ENCODE results near the gene CCND3. TPM values are rescaled to one million over a fixed set of nuclear protein-coding genes. Genes with fewer than 3 reads are reported as not detected.

Gene CCND3
- polyA plus RNA-seq, 1 experiment, result 25.8 TPM

DNA sequence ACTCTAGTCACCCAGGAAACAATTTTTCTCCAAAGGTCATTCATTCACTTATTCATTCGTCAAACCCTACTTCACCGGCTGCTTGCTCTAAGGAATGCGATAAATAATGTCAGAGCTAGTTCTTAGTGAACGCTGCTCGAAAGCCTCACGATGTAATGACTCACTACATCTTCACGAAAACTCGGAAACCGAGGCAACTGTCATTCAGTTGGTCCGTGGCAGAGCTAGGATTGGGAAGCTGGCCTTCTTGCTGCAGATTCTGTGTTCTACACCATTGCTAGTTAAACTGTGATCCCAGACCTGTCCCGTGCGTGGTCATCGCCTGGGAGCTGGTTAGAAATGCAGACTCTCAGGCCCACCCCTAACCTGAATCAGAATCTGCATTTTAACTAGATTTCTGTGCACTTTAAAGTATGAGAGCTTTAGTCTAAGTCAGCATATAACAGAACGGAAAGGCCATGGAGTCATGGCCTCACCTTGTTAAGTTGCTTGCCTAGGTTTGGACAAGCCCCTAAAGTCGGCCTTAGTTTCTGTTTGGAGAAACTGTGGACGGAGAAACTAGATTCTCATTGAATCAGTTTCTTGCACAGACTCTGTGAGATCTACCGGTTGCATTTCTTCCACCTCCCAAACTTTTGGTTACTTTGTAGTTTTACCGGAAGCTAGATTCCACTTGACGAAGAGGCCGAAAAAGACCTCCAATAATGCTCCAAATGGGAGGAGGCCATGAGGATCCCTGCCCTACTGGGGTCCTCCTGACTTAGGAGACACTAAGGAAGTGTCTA is 651 bp upstream of the CCND3 start:
- H3K9me3 ChIP-seq (ENCODE audit: control insufficient read depth, insufficient read depth, low read length), result peaks cover 3% of the 10 kb centered on the region; the same call in 1 of the 2 replicates
- H3K27me3 ChIP-seq (ENCODE audit: control insufficient read depth, insufficient read depth, low read length), result no peaks in the 10 kb centered on the region
- POLR2A ChIA-PET, result interaction anchor here (0.5 to 1.1 kb wide), 4 partner anchors 16 to 155 kb away, joined by 3 to 6 read pairs (median 4); partner anchors contain the start of gene TOMM6
- no peak for TF ChIP-seq CTCF (IDR thresholded peaks at IDR 0.05; ENCODE audit: low read depth, low read length)
- H3K4me3 ChIP-seq (ENCODE audit: low read depth, low read length), result peak overlapping the region; percentile 50
- peak; percentile 50 for DNase-seq (ENCODE audit: low read depth, low spot score)
- H3K27ac ChIP-seq (ENCODE audit: low read depth, low read length), result peak overlapping the region; percentile 50
- CTCF ChIA-PET, result interaction anchor here (0.6 to 12.8 kb wide), 7 partner anchors 19 to 156 kb away, joined by 3 to 145 read pairs (median 7); partner anchors contain the start of genes BYSL, MED20 and TOMM6

DNA sequence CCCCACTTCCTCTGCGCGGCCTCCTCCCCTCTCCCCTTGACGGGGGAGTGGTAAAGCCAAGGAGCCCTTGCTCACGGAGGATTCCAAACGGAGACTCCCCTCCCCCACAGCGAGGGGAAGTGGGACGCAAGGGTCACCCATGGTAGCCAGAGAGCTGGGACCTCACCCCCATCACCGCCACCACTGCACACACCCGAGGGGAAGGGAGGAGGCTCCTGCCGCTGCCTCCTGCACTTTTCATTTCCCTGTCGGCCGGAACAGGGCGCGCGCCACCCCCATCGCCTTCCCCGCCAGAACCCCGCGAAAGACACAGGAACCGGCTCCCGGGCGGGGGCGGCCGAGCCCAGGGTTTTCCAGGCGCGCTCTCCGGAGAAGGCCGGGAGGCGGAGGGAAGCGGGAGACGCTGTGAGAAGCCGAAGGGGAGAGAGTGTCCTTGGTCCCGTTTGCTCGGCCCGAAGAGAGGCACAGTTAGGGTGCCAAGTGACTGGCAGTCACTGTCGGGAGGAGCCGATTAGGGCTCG is 789 bp downstream of the CCND3 start:
- ChIA-PET POLR2A (interaction anchor here (1.0 kb wide), 1 partner anchor 19 kb away, joined by 6 read pairs; the partner anchor contains the start of gene BYSL), CTCF (interaction anchor here (1.1 to 12.9 kb wide), 4 partner anchors 19 to 154 kb away, joined by 3 to 145 read pairs (median 90); partner anchors contain the start of genes BYSL, MED20 and TOMM6)
- DNase-seq (ENCODE audit: low read depth, low spot score), result no peak
- 0 out of 2 replicates have a peak, but pooled peaks have one; percentile 4 for TF ChIP-seq CTCF (IDR thresholded peaks at IDR 0.05; ENCODE audit: low read depth, low read length)
- Histone ChIP-seq H3K27ac (ENCODE audit: low read depth, low read length) (peak overlapping the region; percentile 57), H3K27me3 (ENCODE audit: control insufficient read depth, insufficient read depth, low read length) (no peaks in the 10 kb centered on the region), H3K9me3 (ENCODE audit: control insufficient read depth, insufficient read depth, low read length) (peaks cover 3% of the 10 kb centered on the region; the same call in 1 of the 2 replicates), H3K4me3 (ENCODE audit: low read depth, low read length) (peak overlapping the region; percentile 98)

- peaks cover 3% of the 10 kb centered on the region; the same call in 1 of the 2 replicates for H3K9me3 ChIP-seq (ENCODE audit: control insufficient read depth, insufficient read depth, low read length)
- no peaks in the 10 kb centered on the region for H3K27me3 ChIP-seq (ENCODE audit: control insufficient read depth, insufficient read depth, low read length)
- H3K4me3 ChIP-seq (ENCODE audit: low read depth, low read length), result peak overlapping the region; percentile 98
- no peak for TF ChIP-seq CTCF (IDR thresholded peaks at IDR 0.05; ENCODE audit: low read depth, low read length)
- CTCF ChIA-PET, result interaction anchor here (0.7 to 12.9 kb wide), 7 partner anchors 19 to 153 kb away, joined by 3 to 145 read pairs (median 8); partner anchors contain the start of genes BYSL, MED20 and TOMM6
- H3K27ac ChIP-seq (ENCODE audit: low read depth, low read length), result peak overlapping the region; percentile 21
- DNase-seq (ENCODE audit: low read depth, low spot score), result no peak
- POLR2A ChIA-PET, result interaction anchor here (0.5 to 1.7 kb wide), 4 partner anchors 19 to 571 kb away, joined by 3 to 6 read pairs (median 5); partner anchors contain the start of gene BYSL
These were observed 1.5 kb downstream of the CCND3 start for GRCh38 chr6:41939848-41940758.

DNA sequence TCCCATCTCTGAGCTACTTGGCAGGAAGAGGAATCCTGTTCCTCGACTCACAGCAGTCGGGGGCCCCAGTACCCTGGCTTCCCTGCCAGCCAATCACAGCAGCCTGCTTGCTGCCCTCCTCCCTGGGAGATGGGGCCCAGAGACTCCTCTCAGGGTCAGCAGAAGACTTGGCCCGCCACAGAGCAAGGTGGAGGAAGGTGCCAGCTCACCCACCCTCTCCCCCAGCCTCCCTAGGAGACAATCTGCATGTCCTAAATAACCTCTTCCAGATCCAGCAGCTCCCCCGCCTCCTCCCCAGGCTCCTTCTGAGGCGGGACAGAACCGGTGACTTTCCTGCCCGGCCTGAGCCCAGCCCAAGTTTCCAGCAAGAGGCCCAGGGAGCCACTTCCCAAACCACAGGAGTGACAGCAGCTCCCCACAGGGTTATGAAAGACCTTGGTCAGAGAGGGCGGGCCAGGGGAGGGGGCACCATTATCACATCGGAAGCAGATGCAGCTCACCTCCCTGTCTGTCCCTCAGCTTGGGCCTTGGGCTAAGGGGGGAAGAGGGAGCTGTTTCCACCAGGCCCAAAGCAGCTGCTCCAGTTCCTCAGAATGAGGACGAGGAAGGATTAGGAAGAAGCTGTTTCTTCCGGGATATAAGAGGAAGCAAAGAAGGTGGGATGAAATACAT is 2.3 kb downstream of the CCND3 start:
- CTCF ChIA-PET, result interaction anchor here (0.7 to 12.9 kb wide), 8 partner anchors 18 to 152 kb away, joined by 3 to 145 read pairs (median 6); partner anchors contain the start of genes BYSL, MED20 and TOMM6
- POLR2A ChIA-PET, result interaction anchor here (0.5 to 1.7 kb wide), 5 partner anchors 12 to 570 kb away, joined by 3 to 6 read pairs (median 3); partner anchors contain the start of gene BYSL
- peak overlapping the region; percentile 98 for H3K4me3 ChIP-seq (ENCODE audit: low read depth, low read length)
- peaks cover 3% of the 10 kb centered on the region; the same call in 1 of the 2 replicates for H3K9me3 ChIP-seq (ENCODE audit: control insufficient read depth, insufficient read depth, low read length)
- no peak for DNase-seq (ENCODE audit: low read depth, low spot score)
- no peaks in the 10 kb centered on the region for H3K27me3 ChIP-seq (ENCODE audit: control insufficient read depth, insufficient read depth, low read length)
- no peak for TF ChIP-seq CTCF (IDR thresholded peaks at IDR 0.05; ENCODE audit: low read depth, low read length)
- peak overlapping the region; percentile 57 for H3K27ac ChIP-seq (ENCODE audit: low read depth, low read length)
